ELF-1 (cell line): ENCODE data around the gene MUSTN1.

ENCODE experiments used
- DNase-seq: peaks from one replicate; pipeline ENCODE4 v3.0.0-alpha.2; 2016; ENCODE audit warnings: low read depth, low spot score

The MUSTN1 gene

GRCh38 chr3:52835766-52836470 is 1.1 kb upstream of the MUSTN1 start:
- no peak for DNase-seq

GRCh38 chr3:52833202-52833601 is 1.6 kb downstream of the MUSTN1 start:
- DNase-seq: no peak

- DNase-seq: peak; percentile 19
Measured at GRCh38 chr3:52831500-52832301, 3.1 kb downstream of the MUSTN1 start.

DNA sequence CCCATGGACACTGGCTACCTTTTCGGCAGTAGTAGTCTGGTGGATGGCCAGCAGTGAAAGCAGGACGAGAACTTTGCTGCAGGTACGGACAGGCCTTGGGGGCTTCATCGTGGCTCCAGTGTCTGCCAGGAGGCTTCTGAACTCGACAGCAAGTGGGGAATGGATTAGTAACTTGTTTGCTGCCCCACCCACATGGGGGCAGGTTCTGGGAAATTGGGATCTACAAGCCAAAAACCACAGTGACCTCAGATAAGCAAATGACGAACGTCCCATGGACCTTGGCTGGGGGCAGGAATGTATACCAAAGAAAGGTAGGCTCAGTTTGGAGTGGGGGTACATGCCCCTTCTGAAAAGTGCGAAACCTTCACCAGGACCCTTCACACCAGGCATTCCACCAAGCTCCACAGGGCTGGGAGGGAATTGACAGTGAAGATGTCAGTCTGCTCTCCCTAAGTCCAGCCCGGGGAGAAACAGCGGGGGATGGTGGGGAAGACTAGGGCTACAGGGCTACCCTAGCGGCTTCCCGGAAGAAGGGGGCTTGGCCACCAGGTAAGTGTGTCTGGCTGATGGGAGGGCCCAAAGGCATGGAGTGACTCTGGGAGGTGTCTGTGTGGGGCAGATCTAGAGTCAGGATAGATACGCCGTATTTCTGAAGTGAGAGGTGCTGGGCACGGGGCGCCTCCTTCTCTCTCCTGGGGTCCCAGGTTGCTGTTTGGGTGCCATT is 4.1 kb downstream of the MUSTN1 start, which contains the start of gene ITIH4:
ITIH4 (minus strand) TSS at position 138 of the 724 bp plus-strand sequence; CDS start at position 108, 30 bp downstream.
- DNase-seq: peak; percentile 23

DNA sequence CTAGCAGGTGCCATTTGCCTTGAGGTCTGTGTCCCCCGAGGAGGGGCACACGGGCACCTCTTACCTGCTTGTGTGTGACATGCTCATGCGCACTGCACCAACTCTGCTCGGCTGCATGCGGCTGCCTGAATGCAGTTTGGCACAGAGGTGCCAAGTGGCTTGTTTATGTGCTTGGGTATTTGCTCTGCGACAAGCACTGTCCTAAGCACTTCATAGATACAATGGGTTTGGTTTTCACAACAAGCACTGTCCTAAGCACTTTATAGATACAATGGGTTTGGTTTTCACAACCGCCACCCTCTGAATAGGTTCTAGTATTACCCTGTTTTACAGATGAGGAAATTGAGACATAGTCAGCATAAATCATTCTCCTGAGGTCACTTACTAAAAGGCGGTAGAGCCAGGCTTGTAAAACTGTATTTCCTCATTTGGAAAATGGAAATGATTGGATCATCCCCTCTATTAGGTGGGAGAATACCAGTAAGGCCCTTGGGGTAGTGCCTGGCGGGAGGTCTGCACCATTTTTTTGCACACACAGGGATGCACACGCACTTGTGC is 4.8 kb downstream of the MUSTN1 start:
- no peak for DNase-seq

GRCh38 chr3:52829482-52829881 is 5.3 kb downstream of the MUSTN1 start:
- no peak for DNase-seq

- no peak for DNase-seq
Measured at GRCh38 chr3:52827866-52828376, 6.9 kb downstream of the MUSTN1 start.

DNA sequence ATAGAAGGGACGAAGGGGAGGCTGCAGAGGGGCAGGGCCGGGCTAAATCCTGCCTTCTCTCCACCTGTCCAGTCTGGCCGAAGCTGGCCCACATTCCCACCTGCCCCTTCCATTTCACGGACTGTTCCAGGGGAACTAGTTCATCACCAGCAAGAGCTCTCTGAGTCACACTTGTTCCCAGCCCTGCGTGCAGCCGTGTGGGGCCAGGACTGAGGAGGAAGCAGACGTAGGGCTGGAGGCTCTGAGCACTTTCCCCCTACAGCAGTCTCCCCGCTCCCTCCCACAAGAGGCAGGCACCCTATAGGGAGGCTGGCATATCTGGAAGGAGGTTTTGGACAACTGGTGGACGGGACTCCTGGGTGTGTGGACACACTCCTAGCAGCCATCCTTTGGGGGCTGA is 7.4 kb downstream of the MUSTN1 start:
- DNase-seq: no peak

- no peak for DNase-seq
Measured at GRCh38 chr3:52824037-52824436, 10.8 kb downstream of the MUSTN1 start.

DNA sequence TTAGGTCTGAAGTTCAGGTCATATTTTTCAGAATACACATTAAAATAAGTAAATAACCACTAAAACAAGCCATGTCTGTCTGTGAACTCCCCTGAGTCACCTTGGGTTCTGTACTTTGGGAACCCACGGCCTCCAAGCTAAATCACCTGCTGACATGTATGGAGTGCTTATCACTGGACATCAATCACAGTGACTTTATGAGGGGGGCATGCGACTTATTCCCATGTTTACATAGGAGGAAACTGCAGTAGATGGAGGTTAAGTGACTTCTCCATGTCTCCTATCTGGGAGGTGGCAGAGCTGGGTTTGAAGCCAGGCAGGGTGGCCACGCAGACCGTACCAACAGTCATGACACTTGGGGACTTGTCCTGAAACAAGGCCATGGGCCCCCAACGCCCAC is 12.5 kb downstream of the MUSTN1 start:
- DNase-seq: no peak

DNA sequence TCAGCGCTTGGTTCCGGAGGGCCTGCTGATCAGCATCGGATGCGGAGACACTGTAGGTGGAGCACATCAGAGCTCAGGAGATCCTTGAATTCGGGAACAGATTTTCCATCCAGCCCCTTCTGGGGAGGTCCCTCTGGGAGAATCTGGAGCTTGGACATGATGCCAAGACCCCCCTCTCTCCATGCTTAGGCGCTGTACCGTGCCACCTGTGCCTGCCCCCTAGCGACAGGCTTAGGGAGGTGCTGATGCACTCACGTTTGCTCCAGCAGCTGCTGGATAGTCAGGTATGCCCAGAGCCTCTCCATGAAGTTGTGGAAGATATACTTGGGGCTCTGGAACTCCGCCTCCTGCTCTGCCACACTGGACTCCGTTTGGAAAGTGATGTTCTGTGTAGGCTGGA is 14.1 kb downstream of the MUSTN1 start:
- DNase-seq: peak; percentile 69

DNA sequence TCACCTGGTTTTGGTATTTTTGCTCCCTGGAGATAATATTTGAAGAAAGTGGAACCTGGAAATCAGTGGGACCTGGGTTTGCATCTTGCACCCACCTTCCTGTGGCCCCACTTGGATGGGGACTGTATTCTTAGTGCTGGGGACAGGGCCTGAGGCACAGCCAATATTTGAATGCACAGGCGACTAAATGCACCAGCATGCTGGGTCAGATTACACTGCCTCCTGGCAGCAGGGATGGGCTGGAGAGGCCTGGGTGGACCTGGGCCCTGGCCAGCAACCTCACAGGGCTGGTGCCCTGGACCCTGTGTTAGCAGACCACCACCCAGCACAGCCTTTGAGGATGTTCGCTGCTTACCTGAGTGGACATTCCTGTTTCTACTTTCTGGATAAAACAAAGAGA is 14.9 kb downstream of the MUSTN1 start:
- peak; percentile 38 for DNase-seq

- no peak for DNase-seq
Measured at GRCh38 chr3:52817860-52818259, 17.0 kb downstream of the MUSTN1 start.

- DNase-seq: no peak
Measured at GRCh38 chr3:52817221-52817620, 17.6 kb downstream of the MUSTN1 start.

GRCh38 chr3:52816654-52817053 is 18.2 kb downstream of the MUSTN1 start:
- no peak for DNase-seq

DNA sequence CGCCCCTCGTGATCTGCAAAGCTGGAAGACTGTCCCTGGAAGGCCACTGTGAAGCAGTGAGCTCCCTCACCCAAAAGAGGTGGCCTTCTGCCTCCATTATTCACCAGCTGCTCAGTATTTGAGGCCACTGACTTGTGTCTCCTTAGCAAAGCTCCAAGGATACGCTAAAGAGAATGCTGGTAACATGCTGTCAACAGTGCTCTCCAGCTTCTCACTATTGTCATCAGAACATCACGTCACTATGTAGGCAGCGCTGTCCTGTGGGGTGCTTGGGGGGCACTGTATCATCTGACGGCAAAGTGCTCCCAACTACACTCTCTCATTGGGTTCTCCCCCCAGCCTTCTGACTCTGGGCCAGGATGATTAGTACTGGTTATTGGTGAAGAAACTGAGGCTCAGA is 18.6 kb downstream of the MUSTN1 start:
- DNase-seq: no peak

DNA sequence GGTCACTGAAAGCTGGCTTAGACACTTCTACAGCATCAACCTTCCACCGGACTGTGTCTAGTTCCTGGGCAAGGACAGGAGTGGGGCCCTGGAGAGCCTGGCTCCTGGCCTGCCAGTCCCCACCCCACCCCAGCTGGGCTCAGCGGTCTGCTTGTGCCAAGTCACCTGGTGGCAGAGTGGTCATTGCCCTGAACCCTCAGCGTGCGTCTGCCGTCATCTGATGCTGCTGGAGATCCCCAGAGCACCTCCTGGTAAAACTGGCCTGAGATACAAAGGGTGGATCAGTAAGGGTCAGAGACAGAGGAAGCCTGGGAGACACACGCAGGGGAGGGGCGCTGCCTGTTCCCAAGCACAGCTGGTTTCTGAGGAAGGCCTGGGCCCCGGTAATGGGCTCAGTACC is 21.0 kb downstream of the MUSTN1 start:
- DNase-seq: no peak

DNA sequence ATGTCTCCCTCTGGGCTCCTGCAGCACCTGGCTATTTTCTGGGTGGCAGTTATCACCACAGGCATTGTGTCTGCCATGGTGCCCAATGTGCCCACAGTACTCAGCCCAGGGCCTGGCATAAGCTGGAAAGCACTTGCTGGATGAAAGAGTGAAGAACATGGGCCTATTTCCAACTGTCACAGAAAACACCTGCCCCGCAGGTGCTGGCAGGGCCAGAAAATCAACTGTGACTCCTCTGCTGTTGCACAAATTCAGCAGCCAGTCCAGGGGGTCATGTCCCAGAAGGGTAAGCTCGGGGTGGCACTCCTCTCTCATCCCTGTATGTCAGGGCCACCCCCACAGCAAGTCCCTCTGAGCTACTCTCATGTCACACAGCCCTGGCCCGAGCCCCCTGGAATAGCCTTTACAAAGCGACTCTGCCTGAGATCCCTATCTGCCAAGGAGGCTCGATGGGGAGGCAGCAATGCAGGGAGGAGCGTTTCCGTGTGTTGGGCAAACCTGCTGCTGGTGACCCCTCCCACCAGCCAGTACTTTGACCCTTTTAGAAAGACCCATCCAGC is 23.3 kb downstream of the MUSTN1 start:
- no peak for DNase-seq

DNA sequence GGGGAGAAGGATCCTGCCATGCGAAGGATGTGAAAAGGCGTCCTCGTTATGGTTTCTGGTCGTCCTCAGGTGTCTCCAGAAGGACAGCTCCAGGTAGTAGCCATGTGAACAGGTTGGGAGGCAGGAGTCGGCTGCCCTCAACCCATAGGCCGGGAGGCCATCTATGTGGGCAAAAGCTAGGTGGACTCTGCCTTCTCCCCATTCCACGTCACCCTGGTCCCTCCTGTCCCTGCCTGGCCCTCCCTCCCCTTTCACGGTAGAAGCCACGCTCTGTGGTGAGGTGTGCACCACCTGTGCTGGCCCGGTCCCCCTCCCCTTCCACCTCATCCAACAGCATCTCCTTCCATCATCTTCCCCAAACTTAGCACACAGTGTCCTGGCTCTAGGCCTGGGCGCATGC is 23.9 kb downstream of the MUSTN1 start:
- DNase-seq: no peak

GRCh38 chr3:52809662-52810377 is 25.0 kb downstream of the MUSTN1 start:
- no peak for DNase-seq

GRCh38 chr3:52809149-52809548 is 25.7 kb downstream of the MUSTN1 start:
- DNase-seq: no peak
